Measurements from ENCODE around the gene PCID2.

- TF ChIP-seq, protein P1, sequence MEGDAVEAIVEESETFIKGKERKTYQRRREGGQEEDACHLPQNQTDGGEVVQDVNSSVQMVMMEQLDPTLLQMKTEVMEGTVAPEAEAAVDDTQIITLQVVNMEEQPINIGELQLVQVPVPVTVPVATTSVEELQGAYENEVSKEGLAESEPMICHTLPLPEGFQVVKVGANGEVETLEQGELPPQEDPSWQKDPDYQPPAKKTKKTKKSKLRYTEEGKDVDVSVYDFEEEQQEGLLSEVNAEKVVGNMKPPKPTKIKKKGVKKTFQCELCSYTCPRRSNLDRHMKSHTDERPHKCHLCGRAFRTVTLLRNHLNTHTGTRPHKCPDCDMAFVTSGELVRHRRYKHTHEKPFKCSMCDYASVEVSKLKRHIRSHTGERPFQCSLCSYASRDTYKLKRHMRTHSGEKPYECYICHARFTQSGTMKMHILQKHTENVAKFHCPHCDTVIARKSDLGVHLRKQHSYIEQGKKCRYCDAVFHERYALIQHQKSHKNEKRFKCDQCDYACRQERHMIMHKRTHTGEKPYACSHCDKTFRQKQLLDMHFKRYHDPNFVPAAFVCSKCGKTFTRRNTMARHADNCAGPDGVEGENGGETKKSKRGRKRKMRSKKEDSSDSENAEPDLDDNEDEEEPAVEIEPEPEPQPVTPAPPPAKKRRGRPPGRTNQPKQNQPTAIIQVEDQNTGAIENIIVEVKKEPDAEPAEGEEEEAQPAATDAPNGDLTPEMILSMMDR (IDR thresholded peaks at IDR 0.05) = no peak
- TF ChIP-seq EZH2 (IDR thresholded peaks at IDR 0.05) = no peak
These were observed 56.5 kb downstream of the PCID2 start for GRCh38 chr13:113151745-113152690.
